Right lobe of liver (tissue), 6 donors: ENCODE results near the gene TEX19. TPM values are rescaled to one million over a fixed set of nuclear protein-coding genes. Genes with fewer than 3 reads are reported as not detected.
A peak's percentile ranks its signal among the peaks of the same experiment; 100 is the strongest.
"Not testable (repeated sequence)": the region's sequence is repeated elsewhere in the genome, so short reads cannot be mapped to it uniquely, and the experiment has no call there.

Source experiments
- ATAC-seq, 4 donors: fragments of 200-7000 bp; cut with Tn5 transposase; one replicate each; pipeline ENCODE4 v1.9.1; 2020; ENCODE audit warnings: mild to moderate bottlenecking in 4 of 4, moderate library complexity in 4 of 4
- DNase-seq, 3 donors: peaks; one replicate each; pipeline ENCODE4 v3.0.0-alpha.2; 2020
- H3K27ac ChIP-seq, 3 donors: fragments of 200-600 bp; one replicate each; pipeline ENCODE4 v1.8.0; 2022
- H3K27me3 ChIP-seq, 2 donors: fragments of 200-600 bp; one replicate each; pipeline ENCODE4 v1.8.0; 2022
- H3K36me3 ChIP-seq, 4 donors: fragments of 200-600 bp; sonication (generic) in 1 of 4; one replicate each; pipeline versions ENCODE4 v1.5.1 to v1.8.0; 2017 to 2022; ENCODE audit warnings: control low read depth in 1 of 4
- H3K4me1 ChIP-seq, 4 donors: fragments of 200-600 bp; sonication (generic) in 1 of 4; one replicate each; pipeline versions ENCODE4 v1.5.1 to v1.8.0; 2017 to 2022; ENCODE audit warnings: control low read depth in 1 of 4
- H3K4me3 ChIP-seq, 3 donors: fragments of 200-600 bp; one replicate each; pipeline ENCODE4 v1.8.0; 2022
- H3K9me3 ChIP-seq, 4 donors: fragments of 200-600 bp; sonication (generic) in 1 of 4; one replicate each; pipeline versions ENCODE4 v1.5.1 to v1.8.0; 2017 to 2022; ENCODE audit warnings: control low read depth in 1 of 4
- CTCF ChIP-seq, 4 donors: fragments of 200-600 bp in 3 of 4; fragments of 450-650 bp in 1 of 4; IDR thresholded peaks; one replicate each; pipeline versions ENCODE4 v1.5.1 to v1.8.0; 2016 to 2022; ENCODE audit warnings: antibody characterized with exemption in 4 of 4, mild to moderate bottlenecking in 2 of 4
- POLR2A ChIP-seq: fragments of 450-650 bp; IDR thresholded peaks from one replicate; pipeline ENCODE4 v1.6.1; 2017; ENCODE audit warnings: antibody characterized with exemption, mild to moderate bottlenecking
- WGBS: methylation state at CpG from one replicate; pipeline ENCODE4 v1.1.6; 2018; ENCODE audit warnings: low coverage, low lambda C conversion rate; ENCODE audit not compliant: insufficient coverage; ENCODE audit errors: missing lambda C conversion rate; 5-methylcytosine and 5-hydroxymethylcytosine counted together
- intact Hi-C, 2 donors: fragments of 100-400 bp; cut with DNase I; formaldehyde crosslinking; loops; one replicate each; pipeline versions ENCODE4 v1.11.2 to v1.14.1; 2022
- total RNA-seq, 6 experiments: library from RNA; depleted of rRNA in 2 of 6; stranded (reverse); fragments of >200 nt in 2 of 6; fragmentation: NEBNext Ultra II Directional in 3 of 6; extraction: Animal tissue kit (Norgen Biotek cat#: 25700) in 3 of 6; gene quantifications; one replicate each; pipeline versions ENCODE4 v1.1.0 to v1.2.4, GENCODE V29; 2016 to 2023
- donor health status: DM: no; HTN: yes; CAD: no.
- donor health status: DM: no; HTN: no; CAD: no.
- donor health status: DM: no; HTN: no; CAD: no.
- donor health status: DM: no; HTN: yes; CAD: no.
- donor health status: DM: no; HTN: yes; CAD: no.

Gene TEX19
- total RNA-seq, 6 experiments from 2014 or later = not detected

GRCh38 chr17:82343560-82343959 is 15.5 kb upstream of the TEX19 start:
- DNase-seq (no peak), ATAC-seq (no peak)
- H3K4me3 ChIP-seq = no peak overlapping the region
- intact Hi-C loops = no loop called here
- H3K27ac ChIP-seq = no peak overlapping the region
- no peaks in the 10 kb centered on the region for H3K36me3 ChIP-seq
- no peaks in the 10 kb centered on the region for H3K9me3 ChIP-seq
- peaks cover 0 to 9% (median 0%) of the 10 kb centered on the region in 4 donors for H3K4me1 ChIP-seq
- 96% methylated on average over 5 of the region's 5 CpGs for WGBS
- TF ChIP-seq CTCF (IDR thresholded peaks at IDR 0.05) (no peak), POLR2A (no peak)
- H3K27me3 ChIP-seq = no peaks in the 10 kb centered on the region

- Histone ChIP-seq H3K27me3 (no peaks in the 10 kb centered on the region), H3K36me3 (no peaks in the 10 kb centered on the region), H3K4me3 (no peak overlapping the region), H3K9me3 (no peaks in the 10 kb centered on the region), H3K27ac (no peak overlapping the region), H3K4me1 (peaks cover 0 to 8% (median 0%) of the 10 kb centered on the region in 4 donors)
- intact Hi-C loops = no loop called here
- no peak for DNase-seq
- 93% methylated on average over 3 of the region's 24 CpGs for WGBS
- ATAC-seq = peak in 1 of 4 donors; percentile 20
- no peak for TF ChIP-seq POLR2A
- TF ChIP-seq CTCF (IDR thresholded peaks at IDR 0.05) = no peak
These were observed 14.7 kb upstream of the TEX19 start for GRCh38 chr17:82344175-82344907.

- H3K36me3 ChIP-seq = no peaks in the 10 kb centered on the region
- no peak overlapping the region for H3K4me3 ChIP-seq
- 90% methylated on average over 23 of the region's 42 CpGs for WGBS
- DNase-seq = no peak
- H3K27ac ChIP-seq = no peak overlapping the region
- no peak for ATAC-seq
- intact Hi-C loops = no loop called here
- H3K4me1 ChIP-seq = peaks cover 0 to 5% (median 0%) of the 10 kb centered on the region in 4 donors
- H3K9me3 ChIP-seq = no peaks in the 10 kb centered on the region
- no peaks in the 10 kb centered on the region for H3K27me3 ChIP-seq
- TF ChIP-seq POLR2A = no peak
- no peak for TF ChIP-seq CTCF (IDR thresholded peaks at IDR 0.05)
These were observed 13.7 kb upstream of the TEX19 start for GRCh38 chr17:82345151-82345976.

GRCh38 chr17:82346342-82347300 is 12.4 kb upstream of the TEX19 start:
- ATAC-seq (peak in 2 of 4 donors; percentile 13 to 31), DNase-seq (no peak)
- H3K27me3 ChIP-seq = no peaks in the 10 kb centered on the region
- H3K4me3 ChIP-seq = no peak overlapping the region
- 47% methylated on average over 14 of the region's 28 CpGs for WGBS
- intact Hi-C loops = no loop called here
- no peak for TF ChIP-seq CTCF (IDR thresholded peaks at IDR 0.05)
- TF ChIP-seq POLR2A = no peak
- H3K27ac ChIP-seq = no peak overlapping the region
- H3K9me3 ChIP-seq = no peaks in the 10 kb centered on the region
- H3K36me3 ChIP-seq = no peaks in the 10 kb centered on the region
- peaks cover 0 to 5% (median 0%) of the 10 kb centered on the region in 4 donors for H3K4me1 ChIP-seq

- H3K27me3 ChIP-seq, H3K4me1 ChIP-seq, DNase-seq, H3K9me3 ChIP-seq, ATAC-seq, intact Hi-C loops, H3K27ac ChIP-seq, H3K36me3 ChIP-seq, H3K4me3 ChIP-seq: not testable (repeated sequence)
- 87% methylated on average over 11 of the region's 11 CpGs for WGBS
These were observed 11.1 kb upstream of the TEX19 start for GRCh38 chr17:82347994-82348393.
